ENCODE measurements around the gene PAM16.
A peak's percentile ranks its signal among the peaks of the same experiment; 100 is the strongest.

The PAM16 gene

DNA sequence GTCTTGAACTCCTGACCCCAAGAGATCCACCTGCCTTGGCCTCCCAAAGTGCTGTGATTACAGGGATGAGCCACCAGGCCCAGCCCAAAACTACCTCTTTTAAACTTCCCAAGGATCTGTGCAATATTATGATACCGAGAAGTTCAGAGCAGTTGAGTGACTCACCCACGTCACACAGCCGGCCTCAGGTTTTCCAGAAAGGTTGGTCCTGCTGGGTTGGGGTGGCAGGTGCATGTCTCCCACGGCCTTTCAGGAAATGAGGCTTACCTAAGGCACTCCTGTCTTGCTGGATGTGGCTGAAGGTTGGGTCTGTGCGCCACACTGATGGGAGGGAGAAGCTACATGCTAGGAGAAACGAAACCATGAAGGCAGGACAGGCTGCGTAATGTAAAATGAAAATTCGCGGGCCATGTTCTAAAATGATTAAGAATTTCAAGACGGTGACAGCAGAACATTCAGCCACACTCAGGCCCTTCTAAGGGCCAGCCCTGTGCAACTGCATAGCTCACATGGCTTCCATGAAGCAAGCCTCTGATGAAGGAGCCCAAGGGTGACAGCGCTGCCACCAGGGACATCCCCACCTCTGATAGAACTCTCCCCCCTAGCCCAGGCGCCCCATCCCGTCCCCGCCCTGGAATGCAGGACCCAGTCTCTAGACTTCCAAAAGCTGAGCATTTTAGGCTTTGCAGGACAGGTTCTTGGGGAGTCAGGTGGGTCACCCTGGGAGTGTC, 41.9 kb downstream of the PAM16 start:
- H3K9me3 Mint-ChIP-seq = no peaks in the 10 kb centered on the region
- no peaks in the 10 kb centered on the region for H3K36me3 Mint-ChIP-seq
- H3K27me3 Mint-ChIP-seq = peaks cover 3% of the 10 kb centered on the region
- peak; percentile 5 for ATAC-seq (ENCODE audit: low read depth)
- H3K4me1 Mint-ChIP-seq = peaks cover 16% of the 10 kb centered on the region
- H3K4me3 Mint-ChIP-seq = peak overlapping the region; percentile 29
- DNase-seq (ENCODE audit: low spot score in 2 of 2) = no peak
- H3K27ac Mint-ChIP-seq = no peak overlapping the region

DNA sequence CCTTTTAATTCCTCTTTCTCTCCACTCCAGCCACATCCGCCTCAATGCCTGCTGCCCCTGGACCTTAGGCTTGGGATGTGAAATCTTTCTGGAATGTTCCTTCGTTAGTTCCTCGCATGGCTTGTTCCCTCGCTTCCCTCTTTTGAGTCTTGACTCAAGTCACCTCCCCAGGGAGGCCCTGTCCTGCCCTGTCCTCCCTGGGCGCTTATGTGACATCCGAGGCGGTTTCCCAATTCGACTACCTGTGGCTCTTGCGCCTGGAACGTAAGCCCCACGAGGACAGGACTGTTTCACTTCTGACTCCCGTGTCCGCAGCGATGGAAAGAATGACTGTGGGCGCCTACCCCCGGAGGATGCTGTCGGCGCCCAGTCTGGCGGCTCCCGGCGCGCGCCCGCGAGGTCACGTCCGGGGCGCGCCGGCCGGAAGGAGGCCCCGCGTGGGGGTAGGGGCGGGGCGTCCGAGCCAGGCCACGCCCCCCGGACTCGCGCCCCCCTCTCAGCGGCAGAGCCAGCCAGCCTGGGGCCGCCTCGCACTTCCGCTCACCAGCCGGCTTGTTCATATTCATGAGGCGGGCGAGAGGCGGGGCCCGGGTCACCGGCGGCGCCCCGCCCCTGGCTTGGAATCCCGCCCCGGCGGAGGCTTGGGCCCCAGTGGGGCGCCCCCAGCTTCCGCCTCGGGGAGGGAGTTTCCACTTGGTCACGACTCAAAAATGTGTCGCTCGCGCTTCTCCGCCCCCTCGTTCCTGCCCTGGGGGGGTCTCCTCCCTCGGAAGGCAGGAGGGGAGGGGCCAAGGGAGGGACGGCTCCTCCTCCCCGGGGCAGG, 43.7 kb downstream of the PAM16 start:
- H3K27ac Mint-ChIP-seq = peak overlapping the region; percentile 96
- H3K4me1 Mint-ChIP-seq = peaks cover 13% of the 10 kb centered on the region
- H3K9me3 Mint-ChIP-seq = no peaks in the 10 kb centered on the region

DNA sequence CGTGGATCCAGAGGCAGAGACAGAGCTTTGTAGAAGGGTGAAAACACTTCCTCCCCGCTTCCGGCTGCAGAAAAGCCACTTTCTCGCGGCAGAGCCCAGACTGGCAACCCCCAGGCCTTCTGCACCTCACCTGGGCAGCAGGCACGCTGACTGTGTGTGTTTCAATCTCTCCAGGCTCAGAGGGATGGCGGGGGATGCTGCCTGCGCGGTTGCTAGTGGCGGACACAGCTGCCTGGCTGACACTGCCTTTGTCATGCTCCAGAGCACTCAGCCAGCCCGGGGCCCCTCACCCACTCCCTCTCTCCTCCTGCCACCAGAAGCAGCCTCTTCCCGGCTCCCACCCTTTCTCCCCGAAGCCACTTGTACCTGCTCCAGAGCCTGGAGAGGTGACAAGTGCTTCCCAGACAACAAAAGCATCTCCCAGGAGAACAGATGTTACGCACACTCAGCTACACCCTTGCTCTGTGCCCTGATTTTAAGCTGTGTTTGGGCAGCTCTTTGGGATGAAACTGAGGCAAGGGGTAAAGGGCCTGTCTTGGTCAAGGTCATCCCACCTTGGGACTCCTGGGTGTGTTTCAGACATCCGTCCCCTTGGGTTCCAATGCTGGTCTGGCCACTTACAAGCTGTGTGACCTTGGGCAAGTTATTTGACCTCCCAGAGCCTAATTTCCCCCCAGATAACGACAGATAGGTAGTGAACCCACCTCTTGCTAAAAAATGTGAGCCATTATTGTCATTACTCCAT, 44.5 kb downstream of the PAM16 start:
- peak overlapping the region; percentile 96 for H3K27ac Mint-ChIP-seq

More for the DNA sequence above, 43.7 kb downstream of the PAM16 start:
- ATAC-seq (ENCODE audit: low read depth) = peak; percentile 87
- Mint-ChIP-seq H3K27me3 (no peaks in the 10 kb centered on the region), H3K4me3 (peak overlapping the region; percentile 90), H3K36me3 (no peaks in the 10 kb centered on the region)
- peak; percentile 94 to 99 for DNase-seq (ENCODE audit: low spot score in 2 of 2)

DNA sequence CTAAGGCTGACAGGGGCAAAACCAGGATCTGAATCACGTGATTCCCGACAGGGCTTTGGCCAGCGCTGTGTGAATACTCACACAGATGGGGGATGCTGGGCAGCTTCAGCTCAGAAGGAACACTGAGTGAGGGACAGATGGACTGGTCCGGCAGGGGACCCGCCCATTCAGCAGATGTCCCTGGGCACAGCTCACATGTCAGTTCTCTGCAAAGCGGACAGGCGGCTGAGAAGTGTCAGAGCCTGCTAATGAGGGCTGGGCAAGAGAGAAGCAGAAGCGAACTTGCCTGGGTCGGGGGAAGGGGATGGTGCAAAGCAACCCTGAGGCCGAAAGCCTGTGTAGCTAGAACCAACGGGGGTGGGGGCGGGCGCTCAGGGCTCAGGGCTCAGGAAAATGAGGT, 47.1 kb downstream of the PAM16 start:
- Mint-ChIP-seq H3K4me1 (peaks cover 13% of the 10 kb centered on the region), H3K36me3 (no peaks in the 10 kb centered on the region), H3K9me3 (no peaks in the 10 kb centered on the region), H3K4me3 (no peak overlapping the region), H3K27ac (no peak overlapping the region), H3K27me3 (no peaks in the 10 kb centered on the region)
- ATAC-seq (ENCODE audit: low read depth) = no peak
- no peak for DNase-seq (ENCODE audit: low spot score in 2 of 2)

More for the DNA sequence above, 44.5 kb downstream of the PAM16 start:
- ATAC-seq (ENCODE audit: low read depth) (peak; percentile 8), DNase-seq (ENCODE audit: low spot score in 2 of 2) (no peak)
- Mint-ChIP-seq H3K4me1 (peaks cover 13% of the 10 kb centered on the region), H3K27me3 (no peaks in the 10 kb centered on the region), H3K4me3 (peak overlapping the region; percentile 90), H3K36me3 (no peaks in the 10 kb centered on the region), H3K9me3 (no peaks in the 10 kb centered on the region)

DNA sequence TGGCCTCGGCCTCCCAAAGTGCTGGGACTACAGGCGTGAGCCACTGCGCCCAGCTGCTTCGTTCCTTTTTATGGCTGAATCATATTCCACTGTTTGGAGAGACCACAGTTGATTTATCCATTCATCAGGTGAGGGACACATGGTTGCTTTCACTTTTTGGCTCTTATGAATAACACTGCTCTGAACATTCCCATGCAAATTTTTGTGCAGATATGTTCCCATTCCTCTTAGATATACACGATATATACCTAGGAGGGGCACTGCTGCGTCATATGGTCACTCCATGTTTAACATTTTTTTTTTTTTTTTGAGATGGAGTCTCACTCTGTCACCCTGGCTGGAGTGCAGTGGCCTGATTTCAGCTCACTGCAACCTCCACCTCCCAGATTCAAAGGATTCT, 49.2 kb downstream of the PAM16 start:
- Mint-ChIP-seq H3K4me1 (peaks cover 9% of the 10 kb centered on the region), H3K36me3 (no peaks in the 10 kb centered on the region), H3K27ac (no peak overlapping the region), H3K9me3 (no peaks in the 10 kb centered on the region), H3K4me3 (no peak overlapping the region), H3K27me3 (no peaks in the 10 kb centered on the region)
- ATAC-seq (ENCODE audit: low read depth) (no peak), DNase-seq (ENCODE audit: low spot score in 2 of 2) (no peak)

DNA sequence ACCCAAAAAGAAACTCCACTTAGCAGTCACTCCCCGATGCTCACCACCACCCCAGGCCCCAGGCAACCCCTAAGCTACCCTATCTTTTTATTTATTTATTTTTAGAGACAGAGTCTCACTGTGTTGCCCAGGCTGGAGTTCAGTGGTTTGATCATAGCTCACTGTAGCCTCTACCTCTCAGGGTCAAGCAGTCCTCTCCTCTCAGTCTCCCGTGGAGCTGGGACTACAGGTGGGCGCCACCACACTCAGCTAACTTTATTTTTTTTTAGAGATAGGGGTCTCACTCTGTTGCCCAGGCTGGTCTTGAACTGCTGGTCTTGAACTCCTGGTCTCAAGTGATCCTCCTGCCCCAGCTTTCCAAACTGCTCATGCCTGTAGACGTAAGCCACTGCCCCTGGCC, 49.9 kb downstream of the PAM16 start:
- H3K36me3 Mint-ChIP-seq = no peaks in the 10 kb centered on the region
- no peak for DNase-seq (ENCODE audit: low spot score in 2 of 2)
- H3K4me3 Mint-ChIP-seq = no peak overlapping the region
- H3K27ac Mint-ChIP-seq = no peak overlapping the region
- H3K4me1 Mint-ChIP-seq = peaks cover 2% of the 10 kb centered on the region
- H3K9me3 Mint-ChIP-seq = no peaks in the 10 kb centered on the region
- ATAC-seq (ENCODE audit: low read depth) = no peak
- H3K27me3 Mint-ChIP-seq = no peaks in the 10 kb centered on the region

DNA sequence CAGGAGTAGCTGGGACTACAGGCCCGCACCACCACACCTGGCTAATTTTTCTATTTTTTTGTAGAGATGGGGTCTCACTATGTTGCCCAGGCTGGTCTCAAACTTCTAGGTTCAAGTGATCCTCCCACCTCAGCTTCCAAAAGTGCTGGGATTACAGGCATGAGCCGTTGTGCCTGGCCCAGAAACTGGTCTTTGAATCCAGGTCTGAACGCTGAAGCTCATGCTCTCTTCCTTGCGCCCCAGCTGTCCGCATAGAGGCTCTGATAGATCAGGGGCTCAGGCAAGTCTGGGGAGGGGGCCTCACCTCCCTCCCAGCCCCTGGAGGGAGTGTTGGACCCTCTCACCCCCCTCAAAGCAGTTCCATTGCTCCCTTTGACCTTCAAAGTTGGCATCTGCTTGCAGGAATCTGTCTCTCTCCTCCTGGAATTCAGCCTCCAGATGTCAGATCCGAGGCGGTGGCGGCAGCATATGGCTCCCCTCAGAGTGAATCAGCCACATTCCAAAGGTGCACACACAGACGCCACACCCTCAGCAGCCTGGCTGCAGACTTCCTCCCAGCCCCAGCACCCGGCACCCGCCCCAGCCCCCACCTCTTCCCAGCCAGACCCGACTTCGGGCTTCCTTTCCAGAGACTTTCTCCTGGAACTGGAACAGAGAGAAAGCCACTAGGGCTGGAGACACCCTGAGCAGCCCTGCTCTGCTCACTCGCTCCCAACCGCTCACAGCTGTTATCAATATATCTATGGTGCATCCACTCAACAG, 52.2 kb downstream of the PAM16 start:
- Mint-ChIP-seq H3K4me1 (no peaks in the 10 kb centered on the region), H3K4me3 (no peak overlapping the region), H3K9me3 (no peaks in the 10 kb centered on the region), H3K27me3 (no peaks in the 10 kb centered on the region), H3K27ac (no peak overlapping the region), H3K36me3 (no peaks in the 10 kb centered on the region)
- no peak for DNase-seq (ENCODE audit: low spot score in 2 of 2)
- ATAC-seq (ENCODE audit: low read depth) = no peak

DNA sequence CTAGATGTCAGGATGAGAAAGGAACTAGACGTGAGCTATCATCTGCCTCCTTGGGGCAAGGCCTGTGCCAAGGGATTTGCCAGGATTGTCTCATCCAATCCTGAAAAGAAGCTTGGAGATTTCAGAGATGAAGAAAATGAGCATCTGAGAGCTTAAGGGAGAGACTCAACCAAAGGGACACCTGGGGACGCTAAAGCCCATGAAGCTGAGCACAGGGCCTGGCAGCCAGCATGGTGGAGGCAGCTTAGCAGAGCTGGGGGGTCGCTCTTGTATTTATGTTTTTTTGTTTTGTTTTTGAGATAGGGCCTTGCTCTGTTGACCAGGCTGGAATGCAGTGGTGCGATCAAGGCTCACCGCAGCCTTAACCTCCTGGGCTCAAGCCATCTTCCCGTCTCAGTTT, 53.6 kb downstream of the PAM16 start:
- no peak for ATAC-seq (ENCODE audit: low read depth)
- Mint-ChIP-seq H3K27me3 (peaks cover 3% of the 10 kb centered on the region), H3K4me3 (no peak overlapping the region)

DNA sequence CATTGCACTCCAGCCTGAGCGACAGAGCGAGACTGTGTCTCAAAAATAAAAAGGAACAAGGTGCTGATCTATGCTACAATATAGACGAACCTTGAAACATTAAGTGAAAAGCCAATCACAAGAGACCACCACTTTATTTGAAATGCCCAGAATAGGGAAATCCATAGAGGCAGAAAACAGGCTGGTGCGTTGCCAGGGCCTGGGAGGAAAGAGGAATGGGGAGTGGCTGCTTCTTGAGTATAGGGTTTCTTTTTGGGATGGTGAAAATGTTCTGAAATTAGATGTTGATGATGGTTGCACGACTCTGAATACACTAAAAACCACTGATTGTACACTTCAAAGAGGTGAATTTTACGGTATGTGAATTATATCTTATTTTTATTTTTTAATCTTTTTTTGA, 55.5 kb downstream of the PAM16 start:
- H3K27me3 Mint-ChIP-seq = peaks cover 8% of the 10 kb centered on the region
- no peak overlapping the region for H3K4me3 Mint-ChIP-seq
- H3K27ac Mint-ChIP-seq = peak overlapping the region; percentile 49
- H3K4me1 Mint-ChIP-seq = no peaks in the 10 kb centered on the region
- no peaks in the 10 kb centered on the region for H3K9me3 Mint-ChIP-seq
- DNase-seq (ENCODE audit: low spot score in 2 of 2) (no peak), ATAC-seq (ENCODE audit: low read depth) (no peak)
- peaks cover 2% of the 10 kb centered on the region for H3K36me3 Mint-ChIP-seq

More for the DNA sequence above, 53.6 kb downstream of the PAM16 start:
- Mint-ChIP-seq H3K4me1 (no peaks in the 10 kb centered on the region), H3K27ac (no peak overlapping the region), H3K36me3 (no peaks in the 10 kb centered on the region), H3K9me3 (no peaks in the 10 kb centered on the region)
- DNase-seq (ENCODE audit: low spot score in 2 of 2) = no peak

DNA sequence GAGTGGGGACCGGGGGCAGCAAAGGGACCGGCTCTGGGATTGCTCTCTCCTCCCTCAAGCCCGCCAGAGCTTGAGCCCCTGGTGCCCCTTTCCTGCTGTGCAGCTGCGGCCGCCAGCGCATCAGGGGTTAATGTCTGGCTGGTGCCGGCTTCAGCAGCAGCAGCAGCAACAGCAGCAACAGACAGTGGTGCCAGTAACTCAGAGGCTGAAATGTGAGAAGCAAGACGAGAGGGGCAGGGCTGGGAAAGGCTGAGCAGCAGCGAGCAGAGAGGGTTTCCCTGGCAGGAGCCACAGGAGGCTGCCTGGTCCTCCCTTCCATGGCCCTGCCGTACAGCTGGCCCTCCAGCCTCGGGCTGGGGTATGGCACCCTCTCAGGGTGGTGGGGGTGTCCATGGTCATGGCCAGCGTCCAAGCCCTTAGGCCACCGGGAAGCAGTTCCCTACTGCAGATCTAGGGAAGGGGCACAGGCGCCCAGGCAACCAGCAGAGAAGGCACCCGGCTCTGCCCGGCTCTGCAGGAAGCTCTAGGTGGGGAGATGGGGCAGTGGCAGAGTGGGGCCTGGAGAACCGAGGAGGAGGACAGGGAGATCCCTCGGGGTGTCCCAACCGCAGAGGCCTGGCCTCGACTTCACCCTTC, 57.2 kb downstream of the PAM16 start:
- H3K9me3 Mint-ChIP-seq = no peaks in the 10 kb centered on the region
- H3K36me3 Mint-ChIP-seq = peaks cover 2% of the 10 kb centered on the region
- no peaks in the 10 kb centered on the region for H3K4me1 Mint-ChIP-seq
- ATAC-seq (ENCODE audit: low read depth) (no peak), DNase-seq (ENCODE audit: low spot score in 2 of 2) (no peak)
- no peak overlapping the region for H3K4me3 Mint-ChIP-seq
- peaks cover 10% of the 10 kb centered on the region for H3K27me3 Mint-ChIP-seq
- no peak overlapping the region for H3K27ac Mint-ChIP-seq

DNA sequence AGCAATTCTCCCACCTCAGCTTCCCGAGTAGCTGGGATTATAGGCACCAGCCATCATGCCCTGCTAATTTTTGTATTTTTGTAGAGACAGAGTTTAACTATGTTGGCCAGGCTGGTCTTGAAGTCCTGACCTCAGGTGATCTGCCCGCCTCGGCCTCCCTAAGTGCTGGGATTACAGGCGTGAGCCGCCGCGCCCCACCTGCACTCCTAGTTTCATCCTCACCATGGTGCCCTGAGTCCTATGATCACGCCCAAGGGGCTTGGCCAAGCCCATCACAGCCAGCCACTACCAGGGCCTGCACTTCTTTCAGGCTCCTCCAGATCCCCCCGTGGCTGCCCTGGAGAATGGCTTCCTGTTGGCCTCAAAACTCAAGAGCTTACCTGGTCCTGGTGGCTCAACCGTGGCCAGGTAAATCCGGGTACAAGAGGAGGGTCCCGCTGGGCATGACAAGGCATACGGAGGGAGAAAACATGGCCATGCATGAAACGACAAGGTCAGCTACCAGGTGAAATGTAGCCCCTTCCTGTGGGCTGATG, 57.9 kb downstream of the PAM16 start:
- Mint-ChIP-seq H3K4me3 (no peak overlapping the region), H3K27ac (no peak overlapping the region), H3K9me3 (no peaks in the 10 kb centered on the region)

DNA sequence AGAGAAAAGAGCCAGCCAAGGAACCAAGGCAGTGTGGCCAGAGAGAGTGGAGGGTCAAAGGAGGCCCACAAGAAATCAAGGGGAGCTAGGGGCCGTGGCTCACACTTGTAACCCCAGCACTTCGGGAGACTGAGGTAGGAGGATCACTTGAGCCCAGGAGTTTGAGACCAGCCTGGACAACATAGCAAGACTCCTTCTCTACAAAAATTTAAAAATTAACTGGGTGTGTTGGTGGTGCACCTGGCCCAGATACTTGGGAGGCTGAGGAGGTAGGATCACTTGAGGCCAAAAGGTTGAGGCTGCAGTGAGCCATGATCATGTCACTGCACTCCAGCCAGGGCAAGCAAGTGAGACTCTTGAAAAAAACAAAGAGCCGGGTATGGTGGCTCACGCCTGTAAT, 59.4 kb downstream of the PAM16 start:
- Mint-ChIP-seq H3K4me3 (no peak overlapping the region), H3K9me3 (no peaks in the 10 kb centered on the region), H3K4me1 (peaks cover 8% of the 10 kb centered on the region), H3K36me3 (peaks cover 2% of the 10 kb centered on the region), H3K27ac (no peak overlapping the region), H3K27me3 (peaks cover 13% of the 10 kb centered on the region)
- DNase-seq (ENCODE audit: low spot score in 2 of 2) = no peak
- ATAC-seq (ENCODE audit: low read depth) = no peak

More for the DNA sequence above, 57.9 kb downstream of the PAM16 start:
- Mint-ChIP-seq H3K27me3 (peaks cover 10% of the 10 kb centered on the region), H3K36me3 (peaks cover 2% of the 10 kb centered on the region), H3K4me1 (peaks cover 3% of the 10 kb centered on the region)
- DNase-seq (ENCODE audit: low spot score in 2 of 2) (no peak), ATAC-seq (ENCODE audit: low read depth) (no peak)

Data from memory B cell (primary cell).